ENCODE data around the gene NRP2. TPM values are rescaled to one million over a fixed set of nuclear protein-coding genes. Genes with fewer than 3 reads are reported as not detected.

NRP2 gene
- total RNA-seq, 4 donors from 2014 or later: 1.6 to 4.1 (median 2.2) TPM

DNA sequence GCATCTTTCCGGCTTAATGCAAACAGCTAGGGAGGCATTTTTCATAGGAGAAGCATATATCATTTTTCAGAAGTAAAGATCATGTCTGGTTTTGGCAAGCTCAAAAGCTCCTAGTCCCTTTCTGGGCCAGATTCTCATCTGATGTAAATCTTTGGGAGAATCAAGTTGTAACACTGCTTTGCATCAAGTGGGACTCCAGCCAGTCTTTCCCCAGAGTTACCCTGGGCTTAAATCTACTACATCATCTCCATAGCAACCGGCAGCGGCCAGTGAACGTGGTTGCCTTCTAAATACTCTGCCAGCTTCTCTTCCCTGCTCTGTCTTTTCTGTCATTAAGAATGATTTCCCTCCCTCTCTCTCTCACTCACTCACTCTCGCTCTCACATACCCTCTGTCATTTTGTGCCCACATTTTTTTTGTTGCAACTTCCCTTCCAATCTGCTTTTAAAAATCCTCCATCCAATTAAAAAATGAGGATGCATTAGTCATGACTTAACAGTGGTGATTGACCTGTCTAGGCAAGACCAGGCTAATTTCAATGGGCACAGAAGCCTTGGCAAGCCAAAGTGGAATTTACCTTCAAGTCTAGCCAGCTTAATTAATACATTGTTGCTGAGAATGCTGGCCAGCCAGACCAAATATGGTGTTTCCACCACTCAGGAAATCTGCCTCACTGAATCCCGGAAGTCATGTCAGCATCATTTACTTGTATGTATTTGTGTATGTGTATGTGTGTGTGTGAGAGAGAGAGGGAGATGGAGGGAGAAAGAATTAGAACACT lies 93.0 kb downstream of the NRP2 start:
- no peak overlapping the region for H3K4me3 ChIP-seq
- ATAC-seq (no peak), DNase-seq (no peak)
- intact Hi-C loops (cut with DNase I; ENCODE audit: low total_unique reads): no loop called here
- H3K27me3 ChIP-seq: no peaks in the 10 kb centered on the region
- in situ Hi-C loops (cut with MboI; ENCODE audit: low sequenced_read_pairs in 4 of 4): loop anchor here in 2 of 4 donors (10.0 to 25.0 kb wide), 2 partner anchors 110 to 112 kb away; no protein-coding TSS in a partner anchor
- no peak overlapping the region for H3K27ac ChIP-seq
- H3K9me3 ChIP-seq: no peaks in the 10 kb centered on the region
- no peaks in the 10 kb centered on the region for H3K36me3 ChIP-seq
- no peak for TF ChIP-seq POLR2A (IDR thresholded peaks at IDR 0.05)
- TF ChIP-seq, protein P1, sequence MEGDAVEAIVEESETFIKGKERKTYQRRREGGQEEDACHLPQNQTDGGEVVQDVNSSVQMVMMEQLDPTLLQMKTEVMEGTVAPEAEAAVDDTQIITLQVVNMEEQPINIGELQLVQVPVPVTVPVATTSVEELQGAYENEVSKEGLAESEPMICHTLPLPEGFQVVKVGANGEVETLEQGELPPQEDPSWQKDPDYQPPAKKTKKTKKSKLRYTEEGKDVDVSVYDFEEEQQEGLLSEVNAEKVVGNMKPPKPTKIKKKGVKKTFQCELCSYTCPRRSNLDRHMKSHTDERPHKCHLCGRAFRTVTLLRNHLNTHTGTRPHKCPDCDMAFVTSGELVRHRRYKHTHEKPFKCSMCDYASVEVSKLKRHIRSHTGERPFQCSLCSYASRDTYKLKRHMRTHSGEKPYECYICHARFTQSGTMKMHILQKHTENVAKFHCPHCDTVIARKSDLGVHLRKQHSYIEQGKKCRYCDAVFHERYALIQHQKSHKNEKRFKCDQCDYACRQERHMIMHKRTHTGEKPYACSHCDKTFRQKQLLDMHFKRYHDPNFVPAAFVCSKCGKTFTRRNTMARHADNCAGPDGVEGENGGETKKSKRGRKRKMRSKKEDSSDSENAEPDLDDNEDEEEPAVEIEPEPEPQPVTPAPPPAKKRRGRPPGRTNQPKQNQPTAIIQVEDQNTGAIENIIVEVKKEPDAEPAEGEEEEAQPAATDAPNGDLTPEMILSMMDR (IDR thresholded peaks at IDR 0.05 in 4 of 5, conservative IDR thresholded peaks at IDR 0.05 in 1 of 5): no peak
- no peaks in the 10 kb centered on the region for H3K4me1 ChIP-seq

DNA sequence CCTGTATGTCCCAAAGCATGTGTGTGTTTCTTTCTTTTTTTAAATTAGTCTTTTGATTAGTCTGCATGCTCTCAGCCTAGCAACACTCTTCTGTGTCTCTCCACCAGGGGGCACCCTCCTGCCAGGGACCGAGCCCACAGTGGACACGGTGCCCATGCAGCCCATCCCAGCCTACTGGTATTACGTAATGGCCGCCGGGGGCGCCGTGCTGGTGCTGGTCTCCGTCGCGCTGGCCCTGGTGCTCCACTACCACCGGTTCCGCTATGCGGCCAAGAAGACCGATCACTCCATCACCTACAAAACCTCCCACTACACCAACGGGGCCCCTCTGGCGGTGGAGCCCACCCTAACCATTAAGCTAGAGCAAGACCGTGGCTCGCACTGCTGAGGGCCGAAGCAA lies 93.8 kb downstream of the NRP2 start:
- Histone ChIP-seq H3K9me3 (no peaks in the 10 kb centered on the region), H3K27me3 (no peaks in the 10 kb centered on the region), H3K36me3 (no peaks in the 10 kb centered on the region), H3K27ac (no peak overlapping the region), H3K4me3 (no peak overlapping the region), H3K4me1 (no peaks in the 10 kb centered on the region)
- ATAC-seq: no peak
- intact Hi-C loops (cut with DNase I; ENCODE audit: low total_unique reads): loop anchor here (1.0 kb wide), 1 partner anchor 109 kb away; no protein-coding TSS in a partner anchor
- TF ChIP-seq, protein P1 (IDR thresholded peaks at IDR 0.05 in 4 of 5, conservative IDR thresholded peaks at IDR 0.05 in 1 of 5): peak; percentile 46 to 72 (median 66)
- no peak for TF ChIP-seq POLR2A (IDR thresholded peaks at IDR 0.05)
- peak in 1 of 2 donors; percentile 24 for DNase-seq
- in situ Hi-C loops (cut with MboI; ENCODE audit: low sequenced_read_pairs in 4 of 4): loop anchor here in 2 of 4 donors (10.0 to 25.0 kb wide), 2 partner anchors 109 to 111 kb away; no protein-coding TSS in a partner anchor

DNA sequence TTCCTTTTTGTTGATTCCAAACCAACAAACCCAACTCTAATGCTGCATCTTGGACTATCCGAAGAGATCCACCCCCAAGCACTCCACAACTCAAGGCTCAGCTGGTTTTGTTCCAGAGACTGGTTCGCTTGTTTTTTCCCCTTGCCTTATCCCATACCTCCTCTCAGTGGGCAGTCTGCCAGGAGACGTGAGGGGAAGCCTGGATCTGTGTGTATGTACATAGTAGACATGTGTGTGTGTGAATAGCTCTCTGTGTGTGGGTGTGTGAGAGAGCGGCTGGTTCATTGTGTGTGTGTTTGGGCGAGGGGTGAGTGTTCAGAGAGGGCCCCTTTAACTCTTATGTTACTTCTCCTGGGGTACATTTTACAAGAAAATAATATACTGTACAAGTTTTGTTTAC lies 94.4 kb downstream of the NRP2 start:
- Histone ChIP-seq H3K36me3 (no peaks in the 10 kb centered on the region), H3K27me3 (no peaks in the 10 kb centered on the region), H3K27ac (no peak overlapping the region), H3K9me3 (no peaks in the 10 kb centered on the region), H3K4me3 (no peak overlapping the region), H3K4me1 (no peaks in the 10 kb centered on the region)
- in situ Hi-C loops (cut with MboI; ENCODE audit: low sequenced_read_pairs in 4 of 4) (loop anchor here in 2 of 4 donors (10.0 to 25.0 kb wide), 2 partner anchors 108 to 111 kb away; no protein-coding TSS in a partner anchor), intact Hi-C loops (cut with DNase I; ENCODE audit: low total_unique reads) (loop anchor here (1.0 kb wide), 1 partner anchor 109 kb away; no protein-coding TSS in a partner anchor)
- TF ChIP-seq, protein P1 (IDR thresholded peaks at IDR 0.05 in 4 of 5, conservative IDR thresholded peaks at IDR 0.05 in 1 of 5): no peak
- no peak for TF ChIP-seq POLR2A (IDR thresholded peaks at IDR 0.05)
- DNase-seq: no peak
- ATAC-seq: no peak

DNA sequence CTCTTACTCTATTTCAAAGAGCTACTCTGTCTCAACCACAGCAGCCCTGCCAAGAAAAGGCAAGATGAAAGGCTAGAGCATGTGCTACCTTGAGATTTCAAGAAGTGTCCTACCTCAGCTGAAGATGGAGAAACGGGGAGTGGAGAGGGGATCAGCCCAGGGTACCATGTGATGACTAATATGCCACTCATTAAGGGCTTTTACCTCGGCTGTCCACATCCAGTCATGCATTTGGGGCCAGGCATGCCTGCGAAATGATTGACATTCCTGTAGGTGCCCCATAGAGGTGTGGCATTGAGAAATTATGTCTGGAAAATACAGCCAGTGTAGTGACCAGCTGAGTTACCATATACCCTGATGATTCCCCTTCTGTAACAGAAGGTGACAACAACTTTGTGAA lies 96.1 kb downstream of the NRP2 start:
- DNase-seq (no peak), ATAC-seq (no peak)
- intact Hi-C loops (cut with DNase I; ENCODE audit: low total_unique reads) (no loop called here), in situ Hi-C loops (cut with MboI; ENCODE audit: low sequenced_read_pairs in 4 of 4) (loop anchor here in 2 of 4 donors (10.0 to 25.0 kb wide), 2 partner anchors 106 to 109 kb away; no protein-coding TSS in a partner anchor)
- Histone ChIP-seq H3K9me3 (no peaks in the 10 kb centered on the region), H3K36me3 (no peaks in the 10 kb centered on the region), H3K27ac (no peak overlapping the region), H3K4me1 (no peaks in the 10 kb centered on the region), H3K27me3 (no peaks in the 10 kb centered on the region), H3K4me3 (no peak overlapping the region)
- TF ChIP-seq, protein P1 (IDR thresholded peaks at IDR 0.05 in 4 of 5, conservative IDR thresholded peaks at IDR 0.05 in 1 of 5): no peak

Data from gastrocnemius medialis (tissue), 4 donors.